Right lobe of liver (tissue), 4 donors: ENCODE results near the gene TLE2.

ENCODE experiments used
- POLR2A ChIP-seq: fragments of 450-650 bp; IDR thresholded peaks from one replicate; pipeline ENCODE4 v1.6.1; 2017; ENCODE audit warnings: antibody characterized with exemption, mild to moderate bottlenecking
- TF ChIP-seq, protein P1 (sequence below), 4 donors: fragments of 200-600 bp in 3 of 4; fragments of 450-650 bp in 1 of 4; IDR thresholded peaks; one replicate each; pipeline versions ENCODE4 v1.5.1 to v1.8.0; 2016 to 2022; ENCODE audit warnings: antibody characterized with exemption in 4 of 4, mild to moderate bottlenecking in 2 of 4
- donor health status: DM: no; HTN: no; CAD: no.
- donor health status: DM: no; HTN: no; CAD: no.
- donor health status: DM: no; HTN: yes; CAD: no.

DNA sequence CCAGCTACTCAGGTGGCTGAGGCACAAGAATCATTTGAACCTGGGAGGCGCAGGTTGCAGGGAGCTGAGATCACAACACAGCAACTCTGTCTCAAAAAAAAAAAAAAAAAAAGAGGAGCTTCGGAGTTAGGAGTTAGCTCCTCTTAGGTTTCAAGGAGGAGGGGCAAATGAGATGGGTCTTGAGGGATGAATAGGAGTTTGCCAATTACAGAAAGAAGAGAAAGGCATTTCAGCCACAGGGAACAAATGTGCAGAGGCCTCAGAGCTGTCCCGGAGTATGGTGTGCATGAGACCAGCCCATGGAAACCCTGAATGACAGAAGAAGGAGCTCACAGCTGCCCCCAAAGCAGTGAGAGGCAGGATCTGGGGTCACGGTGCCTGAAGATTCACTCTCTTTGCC is 24.6 kb downstream of the TLE2 start:
- TF ChIP-seq, protein P1, sequence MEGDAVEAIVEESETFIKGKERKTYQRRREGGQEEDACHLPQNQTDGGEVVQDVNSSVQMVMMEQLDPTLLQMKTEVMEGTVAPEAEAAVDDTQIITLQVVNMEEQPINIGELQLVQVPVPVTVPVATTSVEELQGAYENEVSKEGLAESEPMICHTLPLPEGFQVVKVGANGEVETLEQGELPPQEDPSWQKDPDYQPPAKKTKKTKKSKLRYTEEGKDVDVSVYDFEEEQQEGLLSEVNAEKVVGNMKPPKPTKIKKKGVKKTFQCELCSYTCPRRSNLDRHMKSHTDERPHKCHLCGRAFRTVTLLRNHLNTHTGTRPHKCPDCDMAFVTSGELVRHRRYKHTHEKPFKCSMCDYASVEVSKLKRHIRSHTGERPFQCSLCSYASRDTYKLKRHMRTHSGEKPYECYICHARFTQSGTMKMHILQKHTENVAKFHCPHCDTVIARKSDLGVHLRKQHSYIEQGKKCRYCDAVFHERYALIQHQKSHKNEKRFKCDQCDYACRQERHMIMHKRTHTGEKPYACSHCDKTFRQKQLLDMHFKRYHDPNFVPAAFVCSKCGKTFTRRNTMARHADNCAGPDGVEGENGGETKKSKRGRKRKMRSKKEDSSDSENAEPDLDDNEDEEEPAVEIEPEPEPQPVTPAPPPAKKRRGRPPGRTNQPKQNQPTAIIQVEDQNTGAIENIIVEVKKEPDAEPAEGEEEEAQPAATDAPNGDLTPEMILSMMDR (IDR thresholded peaks at IDR 0.05) = no peak
- TF ChIP-seq POLR2A = no peak
